Neuronal stem cell (in vitro differentiated cells): Measurements from ENCODE around the gene CPAMD8.

Experiments
- DNase-seq: peaks from one replicate; pipeline ENCODE4 v3.0.0-alpha.2; 2013; ENCODE audit warnings: low spot score
- H2AFZ ChIP-seq: one replicate; pipeline ENCODE4 v1.6.1; 2013; ENCODE audit warnings: mild to moderate bottlenecking, low read length, inconsistent platforms
- H2AK5ac ChIP-seq: 2 replicates; pipeline ENCODE4 v1.6.1; 2013; ENCODE audit warnings: low read depth, mild to moderate bottlenecking, inconsistent platforms, low read length, moderate library complexity, mixed read lengths
- H2BK120ac ChIP-seq: 2 replicates; pipeline ENCODE4 v1.6.1; 2013; ENCODE audit warnings: low read depth, mild to moderate bottlenecking, inconsistent platforms, low read length, moderate library complexity, mixed read lengths
- H2BK12ac ChIP-seq: one replicate; pipeline ENCODE4 v1.6.1; 2013; ENCODE audit warnings: low read length, inconsistent platforms
- H2BK15ac ChIP-seq: 2 replicates; pipeline ENCODE4 v1.6.1; 2013; ENCODE audit warnings: mild to moderate bottlenecking, low read length, inconsistent platforms, mixed read lengths
- H2BK5ac ChIP-seq: one replicate; pipeline ENCODE4 v1.6.1; 2013; ENCODE audit warnings: inconsistent platforms, mild to moderate bottlenecking, low read length, moderate library complexity
- H3K14ac ChIP-seq: one replicate; pipeline ENCODE4 v1.6.1; 2013; ENCODE audit warnings: low read length, inconsistent platforms
- H3K18ac ChIP-seq: 2 replicates; pipeline ENCODE4 v1.6.1; 2013; ENCODE audit warnings: low read length, inconsistent platforms
- H3K23ac ChIP-seq: 2 replicates; pipeline ENCODE4 v1.6.1; 2013; ENCODE audit warnings: low read depth, mild to moderate bottlenecking, mixed read lengths, low read length, inconsistent platforms; ENCODE audit not compliant: poor library complexity
- H3K27ac ChIP-seq: replicated peaks from 3 replicates; pipeline ENCODE4 v1.5.1; 2013; ENCODE audit warnings: low read length, inconsistent platforms
- H3K27me3 ChIP-seq, 3 experiments: 2 replicates each; pipeline ENCODE4 v1.6.1; 2013; ENCODE audit warnings: low read length in 3 of 3, mild to moderate bottlenecking in 2 of 3, inconsistent platforms in 1 of 3, low read depth in 1 of 3, mixed read lengths in 1 of 3, moderate library complexity in 1 of 3; ENCODE audit not compliant: control insufficient read depth in 3 of 3, insufficient read depth in 3 of 3
- H3K36me3 ChIP-seq, 2 donors: replicated peaks in 1 of 2; 2 replicates each; pipeline ENCODE4 v1.6.1; 2013; ENCODE audit warnings: low read length in 2 of 2; ENCODE audit not compliant: control insufficient read depth in 2 of 2, insufficient read depth in 2 of 2
- H3K4ac ChIP-seq: 2 replicates; pipeline ENCODE4 v1.6.1; 2013; ENCODE audit warnings: inconsistent platforms, mild to moderate bottlenecking, low read length, moderate library complexity
- H3K4me1 ChIP-seq, 2 donors: 1 replicate in 1 of 2; 2 replicates in 1 of 2; pipeline ENCODE4 v1.6.1; 2013; ENCODE audit warnings: low read length in 2 of 2, low read depth in 1 of 2; ENCODE audit not compliant: control insufficient read depth in 2 of 2, insufficient read depth in 1 of 2
- H3K4me2 ChIP-seq: one replicate; pipeline ENCODE4 v1.6.1; 2013; ENCODE audit warnings: mild to moderate bottlenecking, low read length, inconsistent platforms; ENCODE audit not compliant: insufficient read depth, poor library complexity, severe bottlenecking
- H3K4me3 ChIP-seq, 2 donors: 2 replicates each; pipeline ENCODE4 v1.5.1; 2013; ENCODE audit warnings: low read length in 2 of 2, mild to moderate bottlenecking in 2 of 2, inconsistent platforms in 1 of 2, moderate library complexity in 1 of 2
- H3K79me1 ChIP-seq: one replicate; pipeline ENCODE4 v1.6.1; 2013; ENCODE audit warnings: low read depth, mild to moderate bottlenecking, inconsistent platforms, low read length, moderate library complexity
- H3K9ac ChIP-seq: one replicate; pipeline ENCODE4 v1.6.1; 2013; ENCODE audit warnings: mild to moderate bottlenecking, low read depth, low read length, inconsistent platforms; ENCODE audit not compliant: poor library complexity
- H3K9me3 ChIP-seq, 2 donors: replicated peaks in 1 of 2; 2 replicates each; pipeline versions ENCODE3 to v1.6.1; 2013; ENCODE audit warnings: low read length in 2 of 2, mild to moderate bottlenecking in 2 of 2, inconsistent platforms in 1 of 2, low read depth in 1 of 2, mixed read lengths in 1 of 2, moderate library complexity in 1 of 2; ENCODE audit not compliant: control insufficient read depth in 2 of 2, insufficient read depth in 1 of 2
- H4K8ac ChIP-seq: one replicate; pipeline ENCODE4 v1.6.1; 2013; ENCODE audit warnings: low read depth, mild to moderate bottlenecking, inconsistent platforms, low read length, moderate library complexity
- H4K91ac ChIP-seq: one replicate; pipeline ENCODE4 v1.6.1; 2013; ENCODE audit warnings: low read length, low read depth, mild to moderate bottlenecking, inconsistent platforms; ENCODE audit not compliant: poor library complexity
- WGBS, 2 donors: extraction: QIAGEN DNeasy Blood & Tissue Kit; methylation state at CpG; one replicate each; pipeline ENCODE4 v1.1.7; 2013; ENCODE audit warnings: missing lambda C conversion rate in 2 of 2, mixed read lengths in 1 of 2; ENCODE audit not compliant: insufficient read length in 2 of 2, insufficient replicate concordance in 1 of 2; ENCODE audit errors: extremely low coverage in 2 of 2; 5-methylcytosine and 5-hydroxymethylcytosine counted together

Gene CPAMD8

GRCh38 chr19:16889366-16889882 is 137.2 kb downstream of the CPAMD8 start:
- WGBS, 2 donors: no CpG with 5 or more reads among the region's 22 CpGs
- no peak overlapping the region for H3K9ac ChIP-seq
- DNase-seq: no peak

GRCh38 chr19:16888629-16889365 is 137.8 kb downstream of the CPAMD8 start, which contains the start of gene F2RL3:
TSS of gene F2RL3 (plus strand) at chr19:16888999. CDS start at chr19:16889190, 191 bp downstream.
- Histone ChIP-seq H3K27me3 (peaks cover 0 to 5% (median 0%) of the 10 kb centered on the region in 3 experiments), H2AFZ (no peak within 1 kb of the TSS), H3K9ac (no peak within 1 kb of the TSS), H3K36me3 (no peaks in the 10 kb centered on the region), H3K4me1 (peaks cover 0 to 6% of the 10 kb centered on the region in 2 donors), H2BK5ac (peak within 1 kb of the TSS; percentile 24), H2BK15ac (peak within 1 kb of the TSS; percentile 26), H3K18ac (peak within 1 kb of the TSS; percentile 91), H3K79me1 (no peaks in the 10 kb centered on the region), H3K4ac (no peak within 1 kb of the TSS), H3K14ac (peak within 1 kb of the TSS; percentile 71), H4K91ac (no peak within 1 kb of the TSS), H3K4me2 (no peak within 1 kb of the TSS), H3K9me3 (no peaks in the 10 kb centered on the region), H4K8ac (peak within 1 kb of the TSS; percentile 17), H3K23ac (peak within 1 kb of the TSS; percentile 95), H2BK120ac (no peak within 1 kb of the TSS), H2BK12ac (peak within 1 kb of the TSS; percentile 73), H3K27ac (no peak within 1 kb of the TSS), H2AK5ac (peak within 1 kb of the TSS; percentile 90), H3K4me3 (peak within 1 kb of the TSS in 1 of 2 donors; percentile 18)
- no CpG with 5 or more reads among the region's 31 CpGs for WGBS, 2 donors
- DNase-seq: no peak

More at GRCh38 chr19:16889366-16889882, 137.2 kb downstream of the CPAMD8 start:
- Histone ChIP-seq H3K4me3 (peak overlapping the region in 1 of 2 donors; percentile 18), H3K27me3 (peaks cover 0 to 5% (median 0%) of the 10 kb centered on the region in 3 experiments), H2AK5ac (peak overlapping the region; percentile 46), H2AFZ (no peak overlapping the region), H3K27ac (no peak overlapping the region), H2BK120ac (no peak overlapping the region), H3K36me3 (no peaks in the 10 kb centered on the region), H3K9me3 (no peaks in the 10 kb centered on the region), H3K23ac (peak overlapping the region; percentile 95), H3K79me1 (no peaks in the 10 kb centered on the region), H3K18ac (peak overlapping the region; percentile 85), H2BK12ac (peak overlapping the region; percentile 73), H4K8ac (peak overlapping the region; percentile 17), H3K4ac (no peak overlapping the region), H3K4me2 (no peak overlapping the region), H3K4me1 (peaks cover 0 to 6% of the 10 kb centered on the region in 2 donors), H4K91ac (no peak overlapping the region), H3K14ac (peak overlapping the region; percentile 71), H2BK5ac (peak overlapping the region; percentile 24), H2BK15ac (peak overlapping the region; percentile 26)

GRCh38 chr19:16887353-16888265 is 139.0 kb downstream of the CPAMD8 start:
- no peak overlapping the region for H2BK120ac ChIP-seq

More at GRCh38 chr19:16887353-16888265, 139.0 kb downstream of the CPAMD8 start:
- peaks cover 0 to 3% (median 0%) of the 10 kb centered on the region in 3 experiments for H3K27me3 ChIP-seq
- H3K14ac ChIP-seq: no peak overlapping the region
- no peaks in the 10 kb centered on the region for H3K36me3 ChIP-seq
- peaks cover 0 to 6% of the 10 kb centered on the region in 2 donors for H3K4me1 ChIP-seq
- H2BK5ac ChIP-seq: no peak overlapping the region
- no peak overlapping the region for H4K8ac ChIP-seq
- no peak overlapping the region for H4K91ac ChIP-seq
- peak overlapping the region; percentile 74 for H2AFZ ChIP-seq
- peak overlapping the region; percentile 73 for H3K23ac ChIP-seq
- no peak overlapping the region for H3K4ac ChIP-seq
- peaks cover 4 to 7% of the 10 kb centered on the region in 2 donors for H3K9me3 ChIP-seq
- no peak overlapping the region for H3K4me2 ChIP-seq
- DNase-seq: no peak
- WGBS, 2 donors: no CpG with 5 or more reads among the region's 17 CpGs
- H2BK15ac ChIP-seq: no peak overlapping the region
- H2BK12ac ChIP-seq: no peak overlapping the region
- H3K27ac ChIP-seq: no peak overlapping the region
- H3K9ac ChIP-seq: peak overlapping the region; percentile 50
- peak overlapping the region; percentile 95 for H3K18ac ChIP-seq
- H2AK5ac ChIP-seq: peak overlapping the region; percentile 5
- H3K79me1 ChIP-seq: no peaks in the 10 kb centered on the region
- H3K4me3 ChIP-seq: no peak overlapping the region
